ENCODE data around the gene EPHA1.

EPHA1 gene

GRCh38 chr7:143408686-143409561 lies at the start of gene EPHA1:
EPHA1 (minus strand) TSS chr7:143408856; CDS start chr7:143408805, 51 bp downstream.
- peak; percentile 43 for TF ChIP-seq CTCF (conservative IDR thresholded peaks at IDR 0.05; ENCODE audit: low read length)
- DNase-seq (ENCODE audit: low read depth), result no peak
- H3K4me3 ChIP-seq (ENCODE audit: low read length), result no peak within 1 kb of the TSS

GRCh38 chr7:143458263-143458662 lies 49.6 kb upstream of the EPHA1 start:
- DNase-seq (ENCODE audit: low read depth), result peak; percentile 91
- no peak for TF ChIP-seq CTCF (conservative IDR thresholded peaks at IDR 0.05; ENCODE audit: low read length)
- peak overlapping the region; percentile 34; the same call in 1 of the 2 replicates for H3K4me3 ChIP-seq (ENCODE audit: low read length)

GRCh38 chr7:143456992-143457793 lies 48.5 kb upstream of the EPHA1 start:
- DNase-seq (ENCODE audit: low read depth), result peak; percentile 65
- no peak for TF ChIP-seq CTCF (conservative IDR thresholded peaks at IDR 0.05; ENCODE audit: low read length)
- H3K4me3 ChIP-seq (ENCODE audit: low read length), result no peak overlapping the region

- H3K4me3 ChIP-seq (ENCODE audit: low read length), result no peak overlapping the region
- peak; percentile 5 for DNase-seq (ENCODE audit: low read depth)
- no peak for TF ChIP-seq CTCF (conservative IDR thresholded peaks at IDR 0.05; ENCODE audit: low read length)
These were observed 47.3 kb upstream of the EPHA1 start for GRCh38 chr7:143455942-143456341.

GRCh38 chr7:143455491-143455890 lies 46.8 kb upstream of the EPHA1 start:
- no peak overlapping the region for H3K4me3 ChIP-seq (ENCODE audit: low read length)
- no peak for DNase-seq (ENCODE audit: low read depth)
- no peak for TF ChIP-seq CTCF (conservative IDR thresholded peaks at IDR 0.05; ENCODE audit: low read length)

- DNase-seq (ENCODE audit: low read depth), result peak; percentile 44
- no peak for TF ChIP-seq CTCF (conservative IDR thresholded peaks at IDR 0.05; ENCODE audit: low read length)
- H3K4me3 ChIP-seq (ENCODE audit: low read length), result no peak overlapping the region
These were observed 45.5 kb upstream of the EPHA1 start for GRCh38 chr7:143454091-143454680.

All from AG10803 (cell line).